HepG2 (cell line): ENCODE results near the gene FGF21. TPM values are rescaled to one million over a fixed set of nuclear protein-coding genes. Genes with fewer than 3 reads are reported as not detected.

Experiments
- CHCHD3 ChIP-seq: sonication (generic); formaldehyde crosslinking; IDR thresholded peaks from 2 replicates; pipeline ENCODE4 v1.8.0; 2022; ENCODE audit warnings: mild to moderate bottlenecking, missing genetic modification reagents, moderate library complexity
- ETV6 ChIP-seq: sonication (generic); formaldehyde crosslinking; conservative IDR thresholded peaks from 2 replicates; pipeline ENCODE4 v1.4.0; 2020; ENCODE audit warnings: missing genetic modification reagents
- JUNB ChIP-seq: sonication (generic); formaldehyde crosslinking; IDR thresholded peaks from 2 replicates; pipeline ENCODE4 v1.8.0; 2022; ENCODE audit warnings: missing genetic modification reagents, mild to moderate bottlenecking, borderline replicate concordance
- KLF11 ChIP-seq: IDR thresholded peaks from 2 replicates; pipeline ENCODE4 v1.6.1; 2016; ENCODE audit warnings: missing compliant biosample characterization
- KLF13 ChIP-seq: sonication (generic); formaldehyde crosslinking; IDR thresholded peaks from 2 replicates; pipeline ENCODE4 v1.4.0; 2020; ENCODE audit warnings: mild to moderate bottlenecking, missing genetic modification reagents
- LBX2 ChIP-seq: sonication (generic); formaldehyde crosslinking; IDR thresholded peaks from 2 replicates; pipeline ENCODE4 v1.5.0; 2020; ENCODE audit warnings: missing genetic modification reagents, mild to moderate bottlenecking, borderline replicate concordance
- MAFK ChIP-seq, 2 experiments: IDR thresholded peaks in 1 of 2; conservative IDR thresholded peaks in 1 of 2; 2 replicates each; pipeline ENCODE4 v1.6.1; 2011; ENCODE audit warnings: improper control_type of control experiment in 2 of 2, low read length in 2 of 2
- MATR3 ChIP-seq: sonication (generic); formaldehyde crosslinking; IDR thresholded peaks from 2 replicates; pipeline ENCODE4 v1.4.0; 2020; ENCODE audit warnings: missing genetic modification reagents
- MEF2D ChIP-seq: sonication (generic); formaldehyde crosslinking; IDR thresholded peaks from 2 replicates; pipeline ENCODE4 v1.5.1; 2020; ENCODE audit warnings: mild to moderate bottlenecking, missing genetic modification reagents
- MYNN ChIP-seq: sonication (generic); formaldehyde crosslinking; IDR thresholded peaks from 2 replicates; pipeline ENCODE4 v1.4.0; 2020; ENCODE audit warnings: mild to moderate bottlenecking, low read depth, missing genetic modification reagents
- MZF1 ChIP-seq: sonication (generic); formaldehyde crosslinking; IDR thresholded peaks from 2 replicates; pipeline ENCODE4 v1.8.1; 2023; ENCODE audit warnings: mild to moderate bottlenecking, missing genetic modification reagents, borderline replicate concordance
- PLRG1 ChIP-seq: fragments of 450-650 bp; conservative IDR thresholded peaks from 2 replicates; pipeline ENCODE4 v1.6.1; 2016
- SOX13 ChIP-seq, 3 experiments: fragments of 450-650 bp in 1 of 3; sonication (generic) in 1 of 3; formaldehyde crosslinking in 1 of 3; IDR thresholded peaks in 2 of 3; conservative IDR thresholded peaks in 1 of 3; 2 replicates each; pipeline versions ENCODE4 v1.5.0 to v1.6.1; 2016 to 2020; ENCODE audit warnings: antibody characterized with exemption in 1 of 3, mild to moderate bottlenecking in 1 of 3, missing compliant biosample characterization in 1 of 3, missing genetic modification reagents in 1 of 3, moderate library complexity in 1 of 3
- SYNCRIP ChIP-seq: fragments of 200-400 bp; formaldehyde crosslinking; IDR thresholded peaks from 2 replicates; pipeline ENCODE4 v1.6.1; 2018; ENCODE audit warnings: mild to moderate bottlenecking, low read depth, low read length; ENCODE audit not compliant: insufficient read depth
- TBX2 ChIP-seq: sonication (generic); formaldehyde crosslinking; IDR thresholded peaks from 2 replicates; pipeline ENCODE4 v1.5.0; 2020; ENCODE audit warnings: missing genetic modification reagents, mild to moderate bottlenecking, borderline replicate concordance
- TEF ChIP-seq: sonication (generic); formaldehyde crosslinking; IDR thresholded peaks from 2 replicates; pipeline ENCODE4 v1.5.0; 2020; ENCODE audit warnings: missing genetic modification reagents
- ZBTB3 ChIP-seq: sonication (generic); formaldehyde crosslinking; IDR thresholded peaks from 2 replicates; pipeline ENCODE4 v1.4.0; 2020; ENCODE audit warnings: low read depth, mild to moderate bottlenecking, moderate library complexity, missing genetic modification reagents, borderline replicate concordance
- ZNF383 ChIP-seq: sonication (generic); formaldehyde crosslinking; IDR thresholded peaks from 2 replicates; pipeline ENCODE4 v1.4.0; 2020; ENCODE audit warnings: missing genetic modification reagents, mild to moderate bottlenecking, borderline replicate concordance
- ZNF841 ChIP-seq: sonication (generic); formaldehyde crosslinking; IDR thresholded peaks from 2 replicates; pipeline ENCODE4 v1.8.1; 2023; ENCODE audit warnings: missing genetic modification reagents, borderline replicate concordance
- ZNF878 ChIP-seq: sonication (generic); formaldehyde crosslinking; IDR thresholded peaks from 2 replicates; pipeline ENCODE4 v1.8.1; 2023; ENCODE audit warnings: mild to moderate bottlenecking, missing genetic modification reagents, moderate library complexity
- polyA plus RNA-seq, 8 experiments: library from polyadenylated mRNA; depleted of rRNA in 3 of 8; stranded (reverse) in 7 of 8; unstranded in 1 of 8; fragments of >200 nt; fragmentation: Illumina TruSeq in 4 of 8; extraction: Trizol in 4 of 8; gene quantifications; 2 replicates each; pipeline versions ENCODE4 v1.2.1 to v1.2.3, GENCODE V29; 2011 to 2016; ENCODE audit warnings: low read depth in 4 of 8, missing spikeins in 1 of 8, mixed read lengths in 1 of 8; ENCODE audit not compliant: insufficient read depth in 1 of 8
- total RNA-seq, 5 experiments: library from RNA; depleted of rRNA; stranded (reverse); fragments of >200 nt; fragmentation: Illumina TruSeq; extraction: Trizol; gene quantifications; 2 replicates each; pipeline ENCODE4 v1.2.3, GENCODE V29; 2016; ENCODE audit warnings: low read depth in 1 of 5
- TF ChIP-seq, protein P1 (sequence below): sonication (generic); formaldehyde crosslinking; IDR thresholded peaks from 2 replicates; pipeline ENCODE4 v1.4.0; 2020; ENCODE audit warnings: missing genetic modification reagents
- TF ChIP-seq, protein P2 (sequence below): sonication (generic); formaldehyde crosslinking; conservative IDR thresholded peaks from 2 replicates; pipeline ENCODE4 v1.8.1; 2023; ENCODE audit warnings: missing genetic modification reagents
- TF ChIP-seq, protein P3 (sequence below): sonication (generic); formaldehyde crosslinking; IDR thresholded peaks from 2 replicates; pipeline ENCODE4 v1.4.0; 2020; ENCODE audit warnings: missing genetic modification reagents

The FGF21 gene
- total and polyA plus RNA-seq, 2 of the 13 experiments (the other 11 are each of a cell fraction or from before 2014, with no cell fraction given), result 0.17 TPM; not detected in 1

DNA sequence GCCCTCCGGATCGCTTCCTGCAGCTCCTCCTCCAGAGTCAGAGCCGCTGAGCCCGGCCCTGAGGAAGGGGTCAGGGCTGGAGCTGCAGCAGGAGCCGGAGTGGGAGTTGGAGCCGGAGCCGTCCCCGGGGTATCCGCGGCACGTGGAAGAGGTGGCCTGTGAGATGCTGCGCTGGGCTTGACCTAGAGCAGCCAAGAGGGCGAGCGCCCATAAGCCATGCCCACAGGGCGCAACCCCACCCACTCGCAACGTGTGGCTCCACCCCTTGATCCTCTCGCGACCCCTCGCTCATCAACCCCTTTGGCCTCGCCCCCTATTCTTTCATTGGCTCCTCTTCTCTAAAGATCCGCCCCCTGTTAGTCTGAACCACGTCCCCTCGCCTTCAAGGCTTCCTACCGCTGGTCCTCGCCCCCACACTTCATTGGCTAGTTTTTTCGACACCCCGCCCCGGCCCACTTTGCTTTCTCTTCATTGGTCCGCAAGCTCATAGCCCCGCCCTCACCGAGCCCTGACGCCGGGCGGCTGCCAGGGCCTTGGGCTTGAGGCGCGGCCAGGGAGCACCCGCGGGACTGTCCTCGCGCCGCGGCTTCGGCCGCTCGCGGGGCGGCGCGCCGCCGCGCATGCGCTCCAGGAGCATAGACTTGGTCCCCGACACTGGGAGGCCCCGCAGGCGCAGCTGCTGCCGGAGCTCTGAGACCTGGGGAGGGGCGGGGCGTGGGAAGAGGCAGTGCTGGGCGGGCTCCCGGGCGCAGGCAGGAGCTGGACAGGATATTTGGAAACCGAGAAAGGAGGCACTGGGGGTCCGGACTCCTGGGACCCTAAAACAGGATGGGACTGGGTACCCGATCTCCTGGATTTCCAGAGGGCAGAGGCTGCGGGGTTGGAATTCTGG, 41.2 kb upstream of the FGF21 start (continued):
- TF ChIP-seq TEF (CRISPR knock-in tag) (no peak), ZNF878 (CRISPR knock-in tag) (no peak), LBX2 (CRISPR knock-in tag) (0 out of 2 replicates have a peak, but pooled peaks have one; percentile 43), SYNCRIP (no peak), ZNF383 (CRISPR knock-in tag) (no peak), ZBTB3 (CRISPR knock-in tag) (no peak), JUNB (CRISPR knock-in tag) (no peak), MEF2D (CRISPR knock-in tag) (no peak; the same call in 1 of the 2 replicates), SOX13 (IDR thresholded peaks at IDR 0.05) (no peak), SOX13 (CRISPR knock-in tag; conservative IDR thresholded peaks at IDR 0.05 in 1 of 2, IDR thresholded peaks at IDR 0.05 in 1 of 2) (no peak), MYNN (CRISPR knock-in tag) (no peak), MZF1 (CRISPR knock-in tag) (no peak), PLRG1 (no peak), MAFK (conservative IDR thresholded peaks at IDR 0.05 in 1 of 2, IDR thresholded peaks at IDR 0.05 in 1 of 2; ENCODE audit: low read length in 2 of 2) (no peak), KLF11 (CRISPR knock-in tag) (0 out of 2 replicates have a peak, but pooled peaks have one; percentile 42), ZNF841 (CRISPR knock-in tag) (no peak), MATR3 (no peak), KLF13 (no peak), CHCHD3 (CRISPR knock-in tag) (no peak), ETV6 (no peak), TBX2 (CRISPR knock-in tag) (no peak; the same call in 1 of the 2 replicates)
- TF ChIP-seq, protein P1, sequence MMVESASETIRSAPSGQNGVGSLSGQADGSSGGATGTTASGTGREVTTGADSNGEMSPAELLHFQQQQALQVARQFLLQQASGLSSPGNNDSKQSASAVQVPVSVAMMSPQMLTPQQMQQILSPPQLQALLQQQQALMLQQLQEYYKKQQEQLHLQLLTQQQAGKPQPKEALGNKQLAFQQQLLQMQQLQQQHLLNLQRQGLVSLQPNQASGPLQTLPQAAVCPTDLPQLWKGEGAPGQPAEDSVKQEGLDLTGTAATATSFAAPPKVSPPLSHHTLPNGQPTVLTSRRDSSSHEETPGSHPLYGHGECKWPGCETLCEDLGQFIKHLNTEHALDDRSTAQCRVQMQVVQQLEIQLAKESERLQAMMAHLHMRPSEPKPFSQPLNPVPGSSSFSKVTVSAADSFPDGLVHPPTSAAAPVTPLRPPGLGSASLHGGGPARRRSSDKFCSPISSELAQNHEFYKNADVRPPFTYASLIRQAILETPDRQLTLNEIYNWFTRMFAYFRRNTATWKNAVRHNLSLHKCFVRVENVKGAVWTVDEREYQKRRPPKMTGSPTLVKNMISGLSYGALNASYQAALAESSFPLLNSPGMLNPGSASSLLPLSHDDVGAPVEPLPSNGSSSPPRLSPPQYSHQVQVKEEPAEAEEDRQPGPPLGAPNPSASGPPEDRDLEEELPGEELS (CRISPR knock-in tag), result no peak
- TF ChIP-seq, protein P2, sequence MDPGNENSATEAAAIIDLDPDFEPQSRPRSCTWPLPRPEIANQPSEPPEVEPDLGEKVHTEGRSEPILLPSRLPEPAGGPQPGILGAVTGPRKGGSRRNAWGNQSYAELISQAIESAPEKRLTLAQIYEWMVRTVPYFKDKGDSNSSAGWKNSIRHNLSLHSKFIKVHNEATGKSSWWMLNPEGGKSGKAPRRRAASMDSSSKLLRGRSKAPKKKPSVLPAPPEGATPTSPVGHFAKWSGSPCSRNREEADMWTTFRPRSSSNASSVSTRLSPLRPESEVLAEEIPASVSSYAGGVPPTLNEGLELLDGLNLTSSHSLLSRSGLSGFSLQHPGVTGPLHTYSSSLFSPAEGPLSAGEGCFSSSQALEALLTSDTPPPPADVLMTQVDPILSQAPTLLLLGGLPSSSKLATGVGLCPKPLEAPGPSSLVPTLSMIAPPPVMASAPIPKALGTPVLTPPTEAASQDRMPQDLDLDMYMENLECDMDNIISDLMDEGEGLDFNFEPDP (CRISPR knock-in tag), result no peak
- TF ChIP-seq, protein P3, sequence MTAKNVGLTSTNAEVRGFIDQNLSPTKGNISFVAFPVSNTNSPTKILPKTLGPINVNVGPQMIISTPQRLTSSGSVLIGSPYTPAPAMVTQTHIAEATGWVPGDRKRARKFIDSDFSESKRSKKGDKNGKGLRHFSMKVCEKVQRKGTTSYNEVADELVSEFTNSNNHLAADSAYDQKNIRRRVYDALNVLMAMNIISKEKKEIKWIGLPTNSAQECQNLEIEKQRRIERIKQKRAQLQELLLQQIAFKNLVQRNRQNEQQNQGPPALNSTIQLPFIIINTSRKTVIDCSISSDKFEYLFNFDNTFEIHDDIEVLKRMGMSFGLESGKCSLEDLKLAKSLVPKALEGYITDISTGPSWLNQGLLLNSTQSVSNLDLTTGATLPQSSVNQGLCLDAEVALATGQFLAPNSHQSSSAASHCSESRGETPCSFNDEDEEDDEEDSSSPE (CRISPR knock-in tag), result 0 out of 2 replicates have a peak, but pooled peaks have one; percentile 18
